ENCODE data around the gene RDX. TPM values are rescaled to one million over a fixed set of nuclear protein-coding genes. Genes with fewer than 3 reads are reported as not detected.
A peak's percentile ranks its signal among the peaks of the same experiment; 100 is the strongest.

RDX gene
- total and polyA plus RNA-seq, 2 of the 8 experiments (the other 6 are each of a cell fraction or from before 2014, with no cell fraction given), result 27.4 to 100 TPM

DNA sequence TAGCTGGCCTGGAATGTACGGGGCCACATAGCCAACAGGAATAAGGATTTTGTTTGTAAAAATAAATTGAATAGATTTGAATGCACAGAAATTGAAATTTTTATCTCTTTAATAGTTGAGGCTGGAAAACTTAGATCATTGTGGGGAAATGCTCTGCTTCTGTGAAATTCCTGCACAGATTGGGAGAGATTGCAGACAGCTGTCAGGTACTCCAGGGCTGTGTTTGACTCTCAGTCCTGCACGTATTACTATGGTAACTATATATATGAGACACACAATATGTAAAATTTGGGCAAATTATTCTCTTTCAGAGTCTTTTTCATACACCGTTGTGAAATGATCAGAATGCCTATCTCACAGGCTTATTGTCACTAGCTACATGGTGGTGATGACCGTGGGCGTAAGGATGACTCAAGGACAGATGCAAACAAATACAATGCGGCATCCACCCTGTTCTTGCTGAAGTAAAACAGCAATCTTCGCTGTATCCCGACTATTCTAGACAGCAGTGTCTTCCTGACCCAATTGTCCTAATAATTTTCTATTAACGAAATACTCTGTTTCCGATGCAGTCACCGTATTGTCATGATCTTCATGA is 123.8 kb downstream of the RDX start:
- Histone ChIP-seq H2BK120ac (replicated peaks; ENCODE audit: low read depth, low read length) (peak overlapping the region; percentile 10), H3K27me3 (replicated peaks in 1 of 4; ENCODE audit: control insufficient read depth in 3 of 4, extremely low read depth in 1 of 4, insufficient read depth in 3 of 4, low read length in 3 of 4) (no peaks in the 10 kb centered on the region), H4K5ac (ENCODE audit: insufficient read length, low read depth, low read length) (no peak overlapping the region), H2BK20ac (ENCODE audit: low read length) (no peak overlapping the region), H3K4ac (replicated peaks; ENCODE audit: insufficient read length, low read depth, low read length) (no peak overlapping the region), H2BK5ac (ENCODE audit: low read depth, low read length) (no peak overlapping the region), H3K14ac (ENCODE audit: insufficient read length) (no peak overlapping the region), H3K9me3 (ENCODE audit: insufficient read depth in 2 of 2, low read depth in 1 of 2, low read length in 1 of 2) (no peaks in the 10 kb centered on the region), H3K4me3 (ENCODE audit: extremely low read depth in 1 of 4, insufficient read depth in 2 of 4, low read depth in 3 of 4, low read length in 4 of 4) (no peak overlapping the region), H4K20me1 (replicated peaks in 1 of 2; ENCODE audit: control insufficient read depth in 1 of 2, insufficient read depth in 2 of 2, low read length in 2 of 2) (no peaks in the 10 kb centered on the region), H3K23ac (ENCODE audit: insufficient read length) (no peak overlapping the region), H3K79me1 (ENCODE audit: low read depth, low read length) (no peaks in the 10 kb centered on the region), H4K91ac (replicated peaks; ENCODE audit: insufficient read length, low read length) (no peak overlapping the region), H2AK5ac (ENCODE audit: low read depth, low read length) (no peak overlapping the region; the same call in 1 of the 2 replicates), H3K4me2 (ENCODE audit: insufficient read depth in 1 of 2, low read depth in 2 of 2, low read length in 2 of 2) (no peak overlapping the region), H3K18ac (ENCODE audit: extremely low read depth, low read length) (peak overlapping the region; percentile 9; the same call in 1 of the 2 replicates), H3K56ac (replicated peaks; ENCODE audit: insufficient read length, low read depth, low read length) (no peak overlapping the region), H3K79me2 (ENCODE audit: control insufficient read depth in 1 of 2, insufficient read depth in 2 of 2, low read length in 2 of 2) (no peaks in the 10 kb centered on the region), H3K27ac (ENCODE audit: low read depth, low read length) (no peak overlapping the region), H3K9ac (replicated peaks in 1 of 4; ENCODE audit: extremely low read depth in 1 of 4, low read depth in 3 of 4, low read length in 3 of 4) (no peak overlapping the region), H2BK12ac (ENCODE audit: low read depth, low read length) (no peak overlapping the region), H2BK15ac (ENCODE audit: low read length) (no peak overlapping the region), H3K36me3 (ENCODE audit: control insufficient read depth in 2 of 4, insufficient read depth in 4 of 4, low read length in 3 of 4) (no peaks in the 10 kb centered on the region), H2AFZ (ENCODE audit: low read length) (no peak overlapping the region), H3K4me1 (replicated peaks in 1 of 4; ENCODE audit: control insufficient read depth in 3 of 4, insufficient read depth in 4 of 4, low read length in 3 of 4) (peaks cover 9 to 30% (median 21%) of the 10 kb centered on the region in 4 experiments), H3K23me2 (ENCODE audit: low read depth, low read length) (no peaks in the 10 kb centered on the region), H4K8ac (ENCODE audit: extremely low read depth, insufficient read depth, low read length) (no peak overlapping the region)
- DNase-seq (ENCODE audit: low read depth in 1 of 2, low spot score in 2 of 2) (no peak), FAIRE-seq (no peak)
- no peak for TF ChIP-seq BACH1 (IDR thresholded peaks at IDR 0.05; ENCODE audit: low read length)
- TF ChIP-seq RAD21 (IDR thresholded peaks at IDR 0.05 in 1 of 2, conservative IDR thresholded peaks at IDR 0.05 in 1 of 2; ENCODE audit: low read depth in 2 of 2, low read length in 2 of 2), result no peak
- no peak for TF ChIP-seq NANOG (IDR thresholded peaks at IDR 0.05; ENCODE audit: insufficient read depth, low read depth, low read length, poor library complexity, severe bottlenecking)
- no peak for TF ChIP-seq TEAD4 (IDR thresholded peaks at IDR 0.05; ENCODE audit: low read depth, low read length)
- no peak for TF ChIP-seq CHD1 (IDR thresholded peaks at IDR 0.05; ENCODE audit: low read depth, low read length)
- TF ChIP-seq SP1 (IDR thresholded peaks at IDR 0.05; ENCODE audit: low read depth, low read length), result no peak
- no peak for TF ChIP-seq TAF1 (IDR thresholded peaks at IDR 0.05; ENCODE audit: low read depth, low read length)
- TF ChIP-seq, protein P1, sequence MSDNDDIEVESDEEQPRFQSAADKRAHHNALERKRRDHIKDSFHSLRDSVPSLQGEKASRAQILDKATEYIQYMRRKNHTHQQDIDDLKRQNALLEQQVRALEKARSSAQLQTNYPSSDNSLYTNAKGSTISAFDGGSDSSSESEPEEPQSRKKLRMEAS (IDR thresholded peaks at IDR 0.05), result no peak
- POLR2A ChIA-PET (ENCODE audit: partially characterized antibody), result no interaction called here
- CTCF ChIA-PET (ENCODE audit: partially characterized antibody), result interaction anchor here (1.0 to 1.2 kb wide), 2 partner anchors 8 to 205 kb away, joined by 3 to 5 read pairs; no protein-coding TSS in a partner anchor
- 85% methylated on average over 11 of the region's 11 CpGs; no CpG with 5 or more reads in 1 of the 2 experiments for WGBS, 2 experiments (ENCODE audit: extremely low coverage in 1 of 2, insufficient coverage in 1 of 2, insufficient read length in 1 of 2, insufficient replicate concordance in 2 of 2, low coverage in 1 of 2, low lambda C conversion rate in 2 of 2, missing lambda C conversion rate in 1 of 2)

Measured in H1 (cell line).